KMS-11 (cell line): ENCODE data around the gene HOXB5.

Experiments used
- H2AFZ ChIP-seq: fragments of 200-600 bp; sonication (generic); 2 replicates; pipeline ENCODE4 v1.6.1; 2016; ENCODE audit warnings: antibody characterized with exemption, mixed run types, low read depth
- H3K27ac ChIP-seq: fragments of 200-600 bp; sonication (generic); 2 replicates; pipeline ENCODE4 v1.6.1; 2016; ENCODE audit warnings: mild to moderate bottlenecking, mixed run types
- H3K27me3 ChIP-seq: fragments of 200-600 bp; sonication (generic); 2 replicates; pipeline ENCODE4 v1.6.1; 2017; ENCODE audit warnings: mild to moderate bottlenecking, low read depth, mixed run types, moderate library complexity; ENCODE audit not compliant: insufficient read depth
- H3K36me3 ChIP-seq: fragments of 200-600 bp; sonication (generic); 2 replicates; pipeline ENCODE4 v1.6.1; 2017; ENCODE audit warnings: mild to moderate bottlenecking, mixed run types; ENCODE audit not compliant: insufficient read depth
- H3K4me1 ChIP-seq: fragments of 200-600 bp; sonication (generic); 2 replicates; pipeline ENCODE4 v1.6.1; 2016; ENCODE audit warnings: mild to moderate bottlenecking, low read depth, mixed run types; ENCODE audit not compliant: poor library complexity, severe bottlenecking
- H3K4me2 ChIP-seq: fragments of 200-600 bp; sonication (generic); 2 replicates; pipeline ENCODE4 v1.7.0; 2016; ENCODE audit warnings: mild to moderate bottlenecking, mixed run types
- H3K4me3 ChIP-seq: fragments of 200-600 bp; sonication (generic); IDR thresholded peaks from 2 replicates; pipeline ENCODE4 v1.6.1; 2017; ENCODE audit warnings: low read depth, low read length, mixed read lengths; ENCODE audit not compliant: insufficient read depth
- H3K79me2 ChIP-seq: fragments of 200-600 bp; sonication (generic); 2 replicates; pipeline ENCODE4 v1.6.1; 2016; ENCODE audit warnings: low read depth, mixed run types; ENCODE audit not compliant: insufficient read depth
- H3K9ac ChIP-seq: fragments of 200-600 bp; sonication (generic); 2 replicates; pipeline ENCODE4 v1.6.1; 2016; ENCODE audit warnings: mild to moderate bottlenecking, mixed run types
- H4K20me1 ChIP-seq: fragments of 200-600 bp; sonication (generic); 2 replicates; pipeline ENCODE4 v1.6.1; 2016; ENCODE audit warnings: mild to moderate bottlenecking, mixed run types; ENCODE audit not compliant: insufficient read depth
- TF ChIP-seq, protein P1 (sequence below): fragments of 200-600 bp; sonication (generic); conservative IDR thresholded peaks from 2 replicates; pipeline ENCODE4 v1.6.1; 2017; ENCODE audit warnings: low read depth, mild to moderate bottlenecking, antibody characterized with exemption, low read length, moderate library complexity, mixed read lengths

HOXB5 gene

GRCh38 chr17:48593126-48593829 lies at the start of gene HOXB5:
HOXB5 (minus strand) TSS chr17:48593779; CDS start chr17:48593682, 97 bp downstream.
- Histone ChIP-seq H2AFZ (peak within 1 kb of the TSS; percentile 79), H3K4me1 (peaks cover 5% of the 10 kb centered on the region), H3K79me2 (no peaks in the 10 kb centered on the region), H3K4me3 (no peak within 1 kb of the TSS), H3K36me3 (no peaks in the 10 kb centered on the region), H3K4me2 (peak within 1 kb of the TSS; percentile 71), H4K20me1 (no peaks in the 10 kb centered on the region), H3K27ac (no peak within 1 kb of the TSS), H3K27me3 (peaks cover 17% of the 10 kb centered on the region), H3K9ac (no peak within 1 kb of the TSS)
- TF ChIP-seq, protein P1, sequence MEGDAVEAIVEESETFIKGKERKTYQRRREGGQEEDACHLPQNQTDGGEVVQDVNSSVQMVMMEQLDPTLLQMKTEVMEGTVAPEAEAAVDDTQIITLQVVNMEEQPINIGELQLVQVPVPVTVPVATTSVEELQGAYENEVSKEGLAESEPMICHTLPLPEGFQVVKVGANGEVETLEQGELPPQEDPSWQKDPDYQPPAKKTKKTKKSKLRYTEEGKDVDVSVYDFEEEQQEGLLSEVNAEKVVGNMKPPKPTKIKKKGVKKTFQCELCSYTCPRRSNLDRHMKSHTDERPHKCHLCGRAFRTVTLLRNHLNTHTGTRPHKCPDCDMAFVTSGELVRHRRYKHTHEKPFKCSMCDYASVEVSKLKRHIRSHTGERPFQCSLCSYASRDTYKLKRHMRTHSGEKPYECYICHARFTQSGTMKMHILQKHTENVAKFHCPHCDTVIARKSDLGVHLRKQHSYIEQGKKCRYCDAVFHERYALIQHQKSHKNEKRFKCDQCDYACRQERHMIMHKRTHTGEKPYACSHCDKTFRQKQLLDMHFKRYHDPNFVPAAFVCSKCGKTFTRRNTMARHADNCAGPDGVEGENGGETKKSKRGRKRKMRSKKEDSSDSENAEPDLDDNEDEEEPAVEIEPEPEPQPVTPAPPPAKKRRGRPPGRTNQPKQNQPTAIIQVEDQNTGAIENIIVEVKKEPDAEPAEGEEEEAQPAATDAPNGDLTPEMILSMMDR: no peak

DNA sequence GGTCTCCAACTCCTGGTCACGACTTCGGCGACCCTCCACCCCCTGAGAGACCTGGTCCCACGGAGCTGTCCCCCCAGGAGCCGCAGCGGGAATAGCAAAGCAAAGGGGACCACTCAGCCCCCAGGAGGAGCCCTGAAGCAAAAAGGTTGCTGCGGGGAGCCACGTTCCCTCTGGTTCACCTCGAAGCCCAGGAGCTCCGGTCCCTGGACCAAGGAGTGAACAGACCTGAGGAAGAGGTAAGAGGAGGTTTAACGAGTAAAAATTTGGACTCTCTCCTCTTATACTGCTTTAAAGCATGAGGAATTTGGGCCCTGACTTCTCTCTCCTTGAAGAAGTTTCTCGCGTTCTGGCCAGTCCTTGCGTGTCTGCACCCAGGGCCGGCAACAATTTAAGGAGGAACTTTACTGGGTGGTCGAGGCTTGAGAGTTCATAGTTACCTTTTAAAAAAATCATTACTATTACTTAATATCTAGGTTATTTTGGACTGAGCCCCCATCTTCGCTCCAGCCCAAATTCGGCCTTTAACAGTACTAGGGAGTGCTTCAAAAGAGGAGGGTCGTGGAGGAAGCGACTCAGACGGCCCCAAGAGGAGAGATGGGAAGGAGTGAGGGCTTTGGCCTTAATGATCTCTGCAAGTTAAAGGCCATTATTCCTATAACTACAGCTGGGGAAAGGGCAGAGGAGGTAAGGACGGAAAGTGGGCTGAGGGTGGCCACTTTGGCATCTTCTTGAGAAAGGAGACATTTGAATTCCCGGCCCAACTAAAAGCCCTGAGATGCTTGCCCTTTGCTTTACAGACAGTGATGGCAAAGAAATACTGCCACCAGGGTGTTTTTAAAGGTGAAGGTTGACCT lies 49.5 kb upstream of the HOXB5 start:
- Histone ChIP-seq H3K9ac (no peak overlapping the region), H3K4me2 (no peak overlapping the region), H3K4me1 (no peaks in the 10 kb centered on the region), H4K20me1 (no peaks in the 10 kb centered on the region), H3K79me2 (no peaks in the 10 kb centered on the region), H3K27me3 (no peaks in the 10 kb centered on the region; the same call in 1 of the 2 replicates), H3K4me3 (no peak overlapping the region), H2AFZ (no peak overlapping the region), H3K36me3 (no peaks in the 10 kb centered on the region), H3K27ac (no peak overlapping the region)
- TF ChIP-seq, protein P1: no peak

GRCh38 chr17:48642059-48642842 lies 48.7 kb upstream of the HOXB5 start:
- Histone ChIP-seq H3K79me2 (no peaks in the 10 kb centered on the region), H3K36me3 (no peaks in the 10 kb centered on the region), H3K27me3 (no peaks in the 10 kb centered on the region; the same call in 1 of the 2 replicates), H3K4me1 (no peaks in the 10 kb centered on the region), H3K4me3 (no peak overlapping the region), H4K20me1 (no peaks in the 10 kb centered on the region), H2AFZ (no peak overlapping the region), H3K27ac (no peak overlapping the region), H3K4me2 (no peak overlapping the region), H3K9ac (no peak overlapping the region)
- TF ChIP-seq, protein P1: no peak

DNA sequence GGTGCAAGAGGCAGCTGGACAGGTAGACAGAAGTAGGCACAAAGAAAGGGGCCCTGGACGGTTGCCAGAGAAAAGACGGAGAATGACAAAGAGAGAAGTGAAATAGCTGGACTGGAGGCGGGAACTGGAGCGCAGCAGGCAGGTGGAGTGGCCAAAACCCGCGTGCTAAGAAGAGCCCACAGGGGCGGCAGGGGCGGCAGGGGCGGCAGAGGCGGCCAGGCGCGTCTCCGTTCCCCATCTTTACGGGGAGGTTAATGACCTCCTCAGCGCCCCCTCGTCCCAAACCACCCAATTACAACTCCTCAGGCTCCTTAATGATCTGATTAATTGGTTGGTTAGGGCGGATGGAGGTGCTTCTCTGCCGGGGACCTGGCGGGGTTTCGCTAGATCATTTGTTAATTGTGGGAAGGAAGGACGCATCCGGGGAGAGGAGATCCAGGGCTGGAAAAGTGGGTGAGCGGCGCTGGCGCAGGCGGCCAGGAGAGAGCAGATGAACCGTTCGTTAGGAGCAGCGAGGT lies 48.0 kb upstream of the HOXB5 start:
- H3K9ac ChIP-seq: no peak overlapping the region
- no peaks in the 10 kb centered on the region for H3K79me2 ChIP-seq
- H2AFZ ChIP-seq: no peak overlapping the region
- H3K36me3 ChIP-seq: no peaks in the 10 kb centered on the region
- no peaks in the 10 kb centered on the region for H3K4me1 ChIP-seq
- H4K20me1 ChIP-seq: no peaks in the 10 kb centered on the region
- H3K27ac ChIP-seq: no peak overlapping the region
- H3K27me3 ChIP-seq: peaks cover 5% of the 10 kb centered on the region; the same call in 1 of the 2 replicates
- H3K4me3 ChIP-seq: no peak overlapping the region
- TF ChIP-seq, protein P1: no peak
- no peak overlapping the region for H3K4me2 ChIP-seq
